ENCODE results near the gene GPATCH2.

The GPATCH2 gene

DNA sequence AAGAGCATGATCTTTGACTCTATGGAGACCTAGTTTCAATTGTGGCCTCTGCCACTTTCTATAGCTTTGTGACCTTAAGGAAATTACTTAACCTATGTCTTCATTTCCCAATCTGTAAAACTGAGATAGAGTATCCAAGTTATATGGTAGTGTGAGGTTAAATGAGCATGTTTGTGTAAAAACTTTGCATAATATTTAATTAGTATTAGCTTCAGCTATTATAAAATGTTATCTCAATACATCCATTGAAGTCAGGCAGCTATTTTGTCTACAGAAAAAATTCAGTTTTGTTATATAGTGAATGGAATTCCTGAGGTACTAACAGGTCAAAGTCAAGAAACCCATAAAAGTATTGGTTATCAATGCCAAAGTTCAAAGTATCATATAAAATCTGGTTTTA is 53.6 kb downstream of the GPATCH2 start:
- DNase-seq (no peak), ATAC-seq (no peak)

DNA sequence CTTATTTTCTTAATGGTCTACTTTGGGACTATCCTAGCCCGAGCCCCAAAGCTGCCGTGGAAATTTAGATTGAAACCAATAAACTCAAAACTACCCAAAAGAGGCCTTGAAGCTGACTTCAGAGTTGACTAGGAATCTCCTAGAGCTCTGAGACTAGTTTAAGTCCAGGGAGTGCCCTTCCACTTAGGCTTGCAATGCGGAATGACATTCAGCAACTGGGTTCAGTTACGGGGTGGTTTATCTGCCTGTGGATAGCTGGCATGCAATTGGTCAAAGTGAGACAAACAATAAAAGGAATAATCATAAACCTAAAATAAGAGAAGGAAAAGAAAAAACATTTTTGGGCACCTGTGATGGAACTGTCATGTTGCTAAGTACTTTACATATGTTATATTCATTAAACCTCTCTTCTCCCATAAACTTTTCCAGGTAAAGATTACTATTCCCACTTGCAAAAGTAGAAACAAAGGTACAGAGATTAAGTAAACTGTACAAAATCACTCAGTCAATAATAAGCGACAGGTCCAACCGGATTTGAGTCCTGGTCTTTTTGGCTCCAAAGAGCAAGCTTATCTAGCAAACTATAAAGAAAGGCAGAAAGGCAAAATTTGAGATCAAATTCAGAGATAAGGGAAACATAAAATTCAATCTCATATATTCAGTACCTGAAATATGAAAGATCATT is 56.5 kb downstream of the GPATCH2 start:
- ATAC-seq, result no peak
- no peak for DNase-seq

DNA sequence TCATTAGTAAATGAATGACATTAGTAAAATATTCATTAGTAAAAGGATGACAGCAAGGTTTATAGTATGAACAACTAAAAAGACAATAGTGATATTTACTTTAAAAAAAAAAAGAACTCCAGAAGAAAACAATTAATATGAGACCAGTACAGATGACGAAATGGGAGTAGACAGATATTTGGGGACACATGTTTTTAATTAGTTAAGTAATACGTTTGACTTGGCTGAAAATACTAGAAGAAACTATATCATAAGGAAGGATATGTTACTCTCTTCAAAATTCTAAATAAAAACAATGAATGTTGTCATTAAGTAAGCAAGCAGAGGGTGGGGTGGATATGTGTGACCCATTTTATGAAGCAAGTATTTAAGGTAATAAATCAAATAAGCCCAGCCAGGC is 61.9 kb downstream of the GPATCH2 start:
- DNase-seq (no peak), ATAC-seq (no peak)

DNA sequence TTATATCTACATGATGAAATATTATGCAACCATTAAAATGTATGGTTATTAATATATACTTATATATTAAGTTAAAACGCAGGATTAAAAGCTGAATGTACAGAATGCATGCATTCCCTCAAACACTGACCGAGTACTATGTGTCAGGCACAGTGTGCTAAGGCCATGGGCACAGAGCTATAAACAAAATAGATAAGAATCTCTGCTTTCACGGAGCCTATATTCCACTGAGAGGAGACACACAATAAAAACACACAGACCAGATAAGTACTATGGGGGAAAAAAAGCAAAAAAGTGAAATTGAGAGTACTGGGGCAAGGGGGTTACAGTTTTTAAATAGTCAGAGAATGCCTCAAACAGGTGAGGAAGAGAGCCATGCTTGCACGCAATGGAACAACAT is 62.7 kb downstream of the GPATCH2 start:
- no peak for ATAC-seq
- DNase-seq, result no peak

DNA sequence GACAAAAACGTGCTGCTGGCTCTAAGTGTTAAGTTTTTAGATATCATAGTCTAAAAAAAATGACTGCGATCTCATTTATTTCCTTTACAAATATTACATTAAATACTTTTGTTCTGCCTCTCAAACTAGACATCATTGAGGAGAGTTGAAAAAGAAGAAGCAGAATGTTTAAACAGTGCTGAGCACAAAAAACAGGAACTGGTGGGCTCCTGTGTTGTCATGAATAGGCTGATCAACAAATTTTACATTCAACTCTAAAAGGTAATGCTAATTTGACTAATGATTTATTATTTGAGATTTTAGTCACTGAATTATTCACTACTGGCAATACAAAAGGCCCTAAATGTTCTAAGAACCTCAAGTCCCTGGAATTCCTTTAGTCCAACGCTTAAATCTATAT is 66.1 kb downstream of the GPATCH2 start:
- ATAC-seq, result no peak
- DNase-seq, result no peak

DNA sequence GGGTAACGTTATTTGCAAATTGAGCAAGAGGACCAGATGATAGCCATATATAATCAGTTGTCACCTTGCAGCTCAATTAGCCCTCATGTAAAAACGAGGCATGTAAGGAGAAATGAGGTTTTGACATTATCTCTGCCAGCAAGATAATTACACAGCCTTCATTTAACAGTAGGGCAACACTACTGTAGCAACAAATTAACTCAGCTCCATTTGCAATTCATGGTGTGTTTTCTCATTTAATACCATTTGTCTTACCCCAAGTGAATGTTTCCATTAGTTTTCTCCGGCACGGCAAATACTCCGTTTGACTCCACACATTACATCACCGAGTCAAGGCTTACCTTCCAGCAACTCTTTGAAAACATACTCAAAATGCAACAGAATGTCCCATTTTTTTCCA is 66.7 kb downstream of the GPATCH2 start:
- no peak for ATAC-seq
- DNase-seq, result no peak

DNA sequence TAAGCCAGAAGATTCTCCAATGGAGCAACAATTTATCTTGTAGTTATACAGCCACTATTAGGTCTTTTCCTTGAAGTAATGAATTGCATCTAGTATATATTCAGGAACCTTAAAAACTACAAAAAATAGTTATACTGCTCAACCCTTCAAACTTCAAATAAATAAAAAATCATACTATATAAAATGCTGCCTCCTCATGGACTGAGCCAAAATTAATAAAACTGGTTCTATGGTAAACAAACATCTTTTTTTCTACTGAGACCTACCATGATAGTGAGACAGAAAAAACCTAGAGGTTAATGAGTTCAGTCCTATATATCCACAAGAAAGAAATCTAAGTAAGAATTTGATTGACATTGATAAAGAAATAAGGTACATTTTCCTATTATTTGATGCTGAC is 67.7 kb downstream of the GPATCH2 start:
- ATAC-seq, result no peak
- DNase-seq, result no peak

DNA sequence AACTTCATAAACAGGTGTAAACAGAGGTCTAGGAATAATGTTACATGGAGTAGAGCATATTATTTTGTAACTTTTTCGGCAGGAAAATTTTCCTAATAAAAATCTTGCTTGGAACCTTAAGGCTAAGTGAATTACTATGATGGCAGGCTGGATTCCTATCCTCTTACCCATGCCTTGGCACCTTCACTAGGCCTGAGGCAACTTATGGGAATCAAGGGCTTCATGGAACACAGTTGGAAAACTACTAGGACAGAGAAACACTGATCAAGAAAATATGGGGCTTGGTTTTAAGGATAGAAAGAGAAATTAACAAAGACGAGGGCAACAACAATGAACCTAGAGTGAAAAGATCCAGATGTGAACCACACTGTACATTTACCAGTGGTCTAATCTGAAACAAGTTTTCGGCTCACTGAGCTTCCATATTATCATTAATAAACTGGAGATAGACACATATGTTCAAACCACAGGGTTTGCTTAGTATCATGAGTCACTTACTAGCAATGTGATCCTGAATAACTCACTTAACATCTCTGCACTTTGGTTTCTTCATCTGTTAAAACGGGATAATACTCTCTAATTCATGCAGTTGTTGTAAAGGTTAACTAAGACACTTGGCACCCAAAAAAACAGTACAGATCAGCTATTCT is 68.5 kb downstream of the GPATCH2 start:
- no peak for ATAC-seq
- no peak for DNase-seq

DNA sequence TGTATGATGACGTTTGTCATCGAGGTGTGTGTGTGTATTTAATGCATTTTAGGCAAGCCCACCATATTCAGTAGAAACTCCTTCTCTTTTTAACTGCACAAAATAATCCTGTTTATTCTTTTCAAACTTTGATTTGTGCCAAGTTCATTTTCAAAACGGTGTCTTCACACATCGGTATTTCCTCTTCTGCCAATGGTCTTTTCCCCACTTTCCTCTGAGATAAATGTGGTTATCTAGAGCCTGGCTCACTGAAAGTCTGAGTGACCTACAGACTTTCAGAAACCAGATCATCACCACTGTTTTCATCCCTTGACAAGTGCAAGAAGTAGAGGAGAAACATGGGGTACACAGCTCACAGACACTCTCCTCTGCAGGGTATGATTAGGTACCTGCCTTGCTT is 69.4 kb downstream of the GPATCH2 start:
- no peak for ATAC-seq
- no peak for DNase-seq

DNA sequence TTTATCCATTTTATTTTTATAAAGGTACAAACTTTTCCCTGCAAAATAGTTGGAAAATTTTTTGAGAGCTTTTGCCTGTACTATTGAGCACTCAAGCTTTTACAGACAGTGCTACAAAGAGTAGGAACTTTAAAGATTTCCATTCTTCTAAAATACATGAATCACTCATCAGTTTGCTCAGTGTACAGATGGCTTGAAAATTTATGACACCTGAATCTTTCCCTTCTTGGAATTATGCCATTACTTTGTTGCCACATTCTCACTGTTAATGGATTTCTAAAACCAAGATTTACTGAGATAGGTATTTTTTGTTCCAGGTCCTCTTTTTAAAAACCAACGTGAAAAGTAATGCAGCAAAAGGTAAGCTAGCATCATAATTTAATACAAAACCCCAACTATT is 76.0 kb downstream of the GPATCH2 start:
- DNase-seq (no peak), ATAC-seq (no peak)

DNA sequence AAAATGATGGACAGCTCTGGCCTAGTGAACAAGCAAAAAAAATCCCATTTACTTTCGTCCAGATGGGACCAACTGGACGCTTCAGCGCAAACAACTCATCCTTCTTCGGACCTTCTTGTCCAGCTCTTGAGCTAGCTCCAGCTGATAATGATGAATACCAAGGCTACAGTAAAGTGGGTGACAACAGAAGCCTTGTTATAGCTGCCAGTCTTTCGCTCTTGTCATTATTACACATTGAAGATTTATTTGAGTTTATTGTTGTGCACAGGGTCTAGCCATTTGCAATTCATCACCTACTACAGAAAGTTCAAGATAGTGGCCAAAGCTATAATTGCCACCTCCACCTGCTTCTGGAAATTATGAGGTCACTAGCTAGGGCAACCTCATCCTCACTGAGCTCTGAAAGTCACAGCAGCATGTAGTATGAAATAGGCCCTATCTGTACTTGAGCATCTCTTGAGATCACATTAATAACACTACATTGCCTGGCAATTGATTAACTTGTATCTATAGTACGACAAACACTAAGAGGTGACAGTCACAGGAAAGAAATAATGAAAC is 76.9 kb downstream of the GPATCH2 start:
- ATAC-seq, result no peak
- no peak for DNase-seq

DNA sequence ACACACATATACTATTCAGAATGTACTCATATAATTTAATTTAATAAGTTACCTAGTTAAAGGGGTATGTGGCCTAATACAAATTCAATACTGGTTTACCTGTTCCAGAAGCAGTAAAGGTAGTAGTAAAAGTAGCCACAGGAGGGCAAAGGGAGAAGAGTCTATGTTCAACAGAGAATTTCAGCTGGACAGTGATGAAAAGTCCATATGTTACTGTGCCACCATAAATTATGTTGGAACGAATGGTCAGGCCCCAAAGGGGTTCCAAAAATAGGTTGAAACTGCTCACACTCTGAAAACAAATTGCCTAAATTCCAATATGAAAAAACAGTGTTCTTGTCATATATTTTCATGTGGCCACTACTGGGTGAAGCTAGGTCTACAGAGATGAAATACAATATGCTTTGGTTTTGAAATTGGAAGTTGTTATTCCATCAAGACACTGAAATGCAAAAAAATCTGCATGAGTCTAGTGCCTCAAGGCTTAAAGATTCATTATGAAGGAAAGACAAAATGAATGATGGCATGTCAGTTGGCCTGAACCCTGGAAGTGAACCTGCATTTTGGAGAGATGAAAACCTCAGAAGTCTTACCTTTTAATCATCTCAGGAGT is 78.4 kb downstream of the GPATCH2 start:
- ATAC-seq (no peak), DNase-seq (no peak)

DNA sequence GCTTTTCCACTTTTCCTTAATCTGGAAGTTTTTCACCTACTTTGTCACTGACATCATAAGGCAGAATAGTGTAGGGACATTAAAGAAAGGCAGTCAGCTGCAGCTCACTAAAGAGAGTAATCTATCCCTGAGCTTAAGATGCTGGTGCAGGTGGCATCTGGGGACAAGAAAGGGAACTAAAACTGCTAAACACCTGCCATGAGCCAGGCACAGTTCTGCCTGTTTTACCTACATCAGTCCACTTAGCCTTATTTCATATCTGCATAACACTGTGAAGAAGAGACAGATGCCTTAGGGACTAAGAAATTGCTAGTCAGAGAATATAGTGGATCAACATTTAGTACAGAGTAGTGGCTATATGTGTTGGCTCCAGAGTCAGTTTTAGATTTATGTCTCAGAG is 88.1 kb downstream of the GPATCH2 start:
- no peak for DNase-seq
- ATAC-seq, result no peak

DNA sequence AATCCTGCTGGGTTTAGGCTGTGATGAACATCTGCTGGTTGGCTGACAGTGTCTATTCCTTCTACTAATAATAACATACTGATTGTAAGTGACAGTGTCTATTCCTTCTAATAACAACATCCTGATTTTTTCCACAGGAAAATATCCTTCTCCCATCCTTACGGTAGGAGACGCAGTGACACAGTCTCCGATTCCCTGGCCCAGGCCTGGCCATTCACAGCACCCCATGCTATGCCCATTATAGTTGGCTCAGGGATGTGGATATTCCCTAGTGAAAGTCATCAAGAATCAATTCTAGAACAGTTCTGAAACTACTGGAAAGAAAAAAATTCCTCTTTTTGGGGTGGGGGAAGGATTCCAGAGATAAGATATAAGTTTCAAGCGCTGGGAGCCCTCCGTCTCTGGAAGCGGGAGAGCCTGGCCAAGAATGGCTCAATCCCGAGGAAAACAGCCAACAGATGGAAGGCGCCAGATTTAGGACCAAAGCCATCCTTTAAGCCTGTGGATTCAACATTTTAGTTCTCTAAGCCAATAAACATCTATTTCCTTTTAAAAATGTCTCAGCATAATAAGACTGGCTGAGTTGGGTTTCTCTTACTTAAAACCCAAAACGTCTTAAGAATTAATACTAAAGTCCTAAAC is 88.6 kb downstream of the GPATCH2 start:
- DNase-seq, result no peak

DNA sequence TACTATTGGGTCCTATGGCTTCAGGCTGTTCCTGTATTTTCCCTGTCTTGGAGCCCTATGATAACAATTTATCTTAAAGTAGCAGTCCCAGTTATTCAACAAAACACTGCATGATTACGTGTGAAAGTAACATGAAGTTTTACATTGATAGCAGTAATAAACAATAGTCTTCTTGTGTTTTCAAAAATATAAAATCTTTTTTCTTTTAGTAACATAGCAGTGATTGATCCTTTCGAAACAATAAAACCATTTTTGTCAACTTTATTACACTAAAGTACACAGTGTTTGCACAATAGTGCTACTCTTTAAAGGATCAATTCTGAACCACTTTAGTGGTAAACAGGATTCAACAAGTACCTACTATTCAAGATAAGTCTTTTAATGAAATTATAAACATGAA is 90.6 kb downstream of the GPATCH2 start:
- no peak for DNase-seq
- ATAC-seq, result no peak

More for the DNA sequence above, 88.6 kb downstream of the GPATCH2 start:
- no peak for ATAC-seq

DNA sequence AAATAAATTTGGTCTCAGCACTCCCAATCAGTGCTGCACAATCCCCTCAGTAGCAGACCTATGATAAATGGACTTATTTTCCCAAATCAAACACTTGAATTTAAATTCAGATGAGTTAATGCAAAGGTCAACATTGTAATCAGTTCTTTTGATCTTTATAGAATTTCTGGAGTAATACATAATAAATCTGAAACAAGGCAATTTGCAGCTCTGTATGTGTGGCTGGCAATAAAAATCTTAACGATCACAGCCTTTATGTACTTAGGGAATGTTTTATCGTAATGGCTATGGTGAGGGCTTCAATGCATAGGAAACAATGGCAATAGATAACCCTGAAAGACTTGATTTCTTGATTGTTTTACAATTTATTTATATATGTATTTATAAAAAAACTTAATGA is 91.4 kb downstream of the GPATCH2 start:
- no peak for DNase-seq
- ATAC-seq, result no peak

DNA sequence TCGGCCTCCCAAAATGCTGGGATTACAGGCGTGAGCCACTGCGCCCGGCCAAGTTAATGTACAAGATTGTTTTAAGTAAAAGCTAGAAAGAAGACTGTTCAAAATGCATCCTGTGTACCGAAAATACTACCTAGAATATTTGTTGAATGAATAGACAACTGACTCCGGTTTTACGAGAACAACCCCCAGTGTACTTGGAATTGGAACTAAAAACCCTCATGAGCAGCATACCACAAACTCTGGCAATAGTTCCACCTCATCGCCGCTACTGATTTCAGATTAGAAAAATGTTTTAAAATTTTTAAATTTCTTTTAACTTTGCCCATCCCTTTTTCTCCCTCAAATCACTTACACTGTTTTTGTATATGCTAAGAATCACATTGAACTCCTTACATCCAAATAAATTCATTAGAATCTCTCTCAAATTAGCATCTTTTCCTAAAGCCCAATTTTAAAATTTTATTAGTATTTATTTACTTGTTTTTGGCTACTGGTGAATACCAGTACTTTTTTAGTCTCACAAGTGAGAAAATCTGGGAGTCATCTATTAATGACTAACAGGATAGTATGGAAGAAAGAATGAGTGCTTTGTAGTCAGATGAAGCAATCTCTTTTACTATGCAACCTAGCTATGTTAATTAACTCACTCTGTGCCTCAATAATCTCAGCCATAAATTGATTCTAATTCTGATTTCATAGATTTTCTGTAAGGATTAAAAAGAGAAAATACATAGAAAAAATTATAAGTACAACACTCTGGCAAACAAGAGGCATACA is 95.1 kb downstream of the GPATCH2 start:
- no peak for ATAC-seq
- DNase-seq, result no peak

DNA sequence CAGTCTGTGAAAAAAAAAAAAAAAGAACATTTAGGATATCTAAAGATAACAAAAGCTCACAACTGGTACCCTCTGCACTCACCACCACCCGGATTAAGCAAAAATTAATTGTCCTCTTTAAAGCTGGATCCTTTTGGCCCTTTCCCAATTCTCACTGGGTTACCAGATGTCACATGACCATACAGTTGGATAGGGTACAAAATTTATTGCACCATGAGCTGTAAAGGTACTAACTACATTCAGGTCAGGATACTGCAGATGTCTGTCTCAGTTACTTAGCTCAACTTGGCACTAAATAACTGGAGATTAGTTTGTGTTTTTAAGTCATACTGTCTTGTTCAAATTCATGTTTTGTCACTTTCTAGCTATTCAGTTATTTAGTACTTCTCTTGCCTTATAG is 96.3 kb downstream of the GPATCH2 start:
- ATAC-seq (no peak), DNase-seq (no peak)

DNA sequence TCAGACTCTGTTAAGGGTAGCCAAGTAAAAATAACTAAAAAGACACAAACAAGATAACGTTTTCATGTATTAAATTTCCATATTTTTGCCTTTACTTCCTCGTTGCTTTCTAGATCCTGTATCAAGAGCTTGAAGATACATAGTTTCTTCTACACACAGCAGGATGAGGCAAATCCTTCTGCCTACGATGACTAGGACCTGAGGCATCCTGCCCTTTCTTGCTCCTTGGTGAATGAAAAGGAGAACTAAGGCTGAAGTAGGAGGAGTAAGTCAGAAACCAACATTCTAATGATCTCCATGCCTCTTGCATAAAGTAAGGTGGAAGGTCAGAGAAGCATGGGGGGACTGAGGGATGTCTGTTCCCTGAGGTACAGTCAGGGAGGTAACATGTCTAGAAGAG is 102.6 kb downstream of the GPATCH2 start:
- ATAC-seq (no peak), DNase-seq (no peak)

DNA sequence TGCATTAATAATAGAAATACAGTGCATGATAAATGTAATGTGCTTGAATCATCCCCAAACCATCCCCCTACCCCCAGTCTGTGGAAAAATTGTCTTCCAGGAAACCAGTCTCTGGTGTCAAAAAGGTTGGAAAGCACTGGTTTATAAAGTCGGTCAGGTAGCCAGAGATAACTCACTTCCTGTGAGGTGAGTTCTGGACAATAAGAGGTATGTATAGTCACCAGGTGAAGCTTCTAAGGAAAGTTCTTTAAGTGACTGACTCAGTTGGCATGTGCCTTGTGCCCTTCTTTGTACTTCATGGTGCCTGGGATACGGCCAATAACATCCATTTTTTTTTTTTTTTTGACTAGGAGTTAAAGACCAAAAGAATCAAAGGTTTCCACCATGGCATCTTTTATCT is 103.7 kb downstream of the GPATCH2 start:
- ATAC-seq (no peak), DNase-seq (no peak)

DNA sequence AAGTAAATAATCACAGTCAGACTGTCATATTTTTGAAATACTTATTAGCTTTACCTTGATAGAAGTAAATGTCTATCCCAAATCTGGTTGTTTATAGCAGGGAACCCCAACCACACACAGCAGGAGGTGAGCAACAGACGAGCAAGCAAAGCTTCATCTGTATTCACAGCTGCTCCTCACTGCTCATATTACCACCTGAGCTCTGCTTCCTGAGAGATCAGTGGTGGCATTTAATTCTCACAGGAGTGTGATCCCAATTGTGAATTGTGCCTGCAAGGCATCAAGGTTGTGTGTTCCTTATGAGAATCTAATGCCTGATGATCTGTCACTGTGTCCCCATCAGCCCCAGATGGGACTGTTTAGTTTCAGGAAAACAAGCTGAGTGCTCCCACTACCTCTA is 104.3 kb downstream of the GPATCH2 start:
- ATAC-seq (no peak), DNase-seq (no peak)

DNA sequence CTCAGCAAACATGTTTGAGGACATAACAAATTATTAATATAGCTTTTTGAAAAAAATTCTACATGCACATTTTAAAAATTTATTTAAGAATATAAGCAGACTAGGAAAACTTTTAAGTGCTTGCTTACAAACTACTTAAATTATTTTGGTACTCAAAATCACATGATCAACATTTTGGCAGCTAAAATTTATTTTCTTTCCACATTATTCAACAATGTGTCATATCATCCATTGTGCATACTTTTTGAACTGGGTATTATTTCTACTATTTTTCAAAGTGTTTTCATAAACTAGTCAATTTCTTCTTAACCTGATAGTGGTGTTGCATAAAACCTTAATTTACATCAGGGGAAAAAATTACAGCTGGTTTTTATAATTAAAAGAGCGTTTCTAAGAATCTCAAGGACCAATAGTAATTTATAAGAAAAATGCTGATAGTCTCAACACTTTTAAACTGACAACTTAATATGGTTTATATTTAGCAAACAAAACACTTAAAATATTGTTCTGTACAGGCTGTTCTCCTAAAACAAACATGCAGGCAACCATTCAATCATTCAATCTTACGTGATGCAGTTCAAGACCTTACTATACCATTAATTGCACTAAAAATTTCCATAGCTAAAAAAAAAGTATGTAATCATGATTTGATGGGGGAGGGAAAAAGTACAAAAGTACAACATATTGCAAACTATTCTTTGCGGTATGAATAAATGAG is 105.0 kb downstream of the GPATCH2 start:
- DNase-seq (no peak), ATAC-seq (no peak)
